Activated T-cell treated with anti-CD3 and anti-CD28 coated beads for 1 hour (primary cell): ENCODE results near the gene EIF5A.

Experiments used
- DNase-seq: peaks from one replicate; pipeline ENCODE4 v3.0.0-alpha.2; 2020; ENCODE audit warnings: low read depth

The EIF5A gene

GRCh38 chr17:7285679-7286078 is 21.7 kb upstream of the EIF5A start:
- no peak for DNase-seq

- DNase-seq: no peak
Observed at GRCh38 chr17:7289256-7290032, 18.0 kb upstream of the EIF5A start.

- DNase-seq: no peak
Observed at GRCh38 chr17:7290166-7290565, 17.3 kb upstream of the EIF5A start.

- no peak for DNase-seq
Observed at GRCh38 chr17:7290685-7291084, 16.7 kb upstream of the EIF5A start.

- DNase-seq: no peak
Observed at GRCh38 chr17:7292194-7292593, 15.2 kb upstream of the EIF5A start.

GRCh38 chr17:7292729-7293128 is 14.7 kb upstream of the EIF5A start:
- DNase-seq: no peak

GRCh38 chr17:7293159-7293558 is 14.3 kb upstream of the EIF5A start:
- no peak for DNase-seq

GRCh38 chr17:7293816-7294613 is 13.4 kb upstream of the EIF5A start:
- no peak for DNase-seq

GRCh38 chr17:7294614-7295153 is 12.7 kb upstream of the EIF5A start, which contains the start of gene YBX2:
Gene YBX2, minus strand, starts transcription at chr17:7294639. Its CDS starts 139 bp downstream, at chr17:7294500.
- peak; percentile 55 for DNase-seq

GRCh38 chr17:7295230-7296180 is 11.9 kb upstream of the EIF5A start:
- no peak for DNase-seq

- peak; percentile 59 for DNase-seq
Observed at GRCh38 chr17:7296189-7296861, 11.1 kb upstream of the EIF5A start.

- DNase-seq: no peak
Observed at GRCh38 chr17:7304179-7304578, 3.2 kb upstream of the EIF5A start.

GRCh38 chr17:7307686-7308624 is 527 bp downstream of the EIF5A start:
- no peak for DNase-seq

- peak; percentile 77 for DNase-seq
Observed at GRCh38 chr17:7308625-7309433, 1.4 kb downstream of the EIF5A start.

- DNase-seq: no peak
Observed at GRCh38 chr17:7309628-7310027, 2.2 kb downstream of the EIF5A start.

- no peak for DNase-seq
Observed at GRCh38 chr17:7311110-7311705, 3.8 kb downstream of the EIF5A start.

GRCh38 chr17:7312432-7313087 is 5.1 kb downstream of the EIF5A start:
- DNase-seq: no peak
